ENCODE measurements around the gene LLGL2. TPM values are rescaled to one million over a fixed set of nuclear protein-coding genes. Genes with fewer than 3 reads are reported as not detected.

The LLGL2 gene
- total RNA-seq, 2 experiments from 2014 or later: 12.6 to 21.6 TPM

GRCh38 chr17:75500419-75501216 lies 24.9 kb upstream of the LLGL2 start:
- no TSS peak for BruUV-seq (replicated peaks)

GRCh38 chr17:75501378-75502071 lies 24.0 kb upstream of the LLGL2 start:
- ChIA-PET POLR2A (no interaction called here), CTCF (ENCODE audit: unreplicated experiment) (no interaction called here)
- no peak for TF ChIP-seq CTCF (conservative IDR thresholded peaks at IDR 0.05; ENCODE audit: low read length)
- TF ChIP-seq EZH2phosphoT487 (IDR thresholded peaks at IDR 0.05; ENCODE audit: borderline replicate concordance, low read depth, low read length): no peak
- Histone ChIP-seq H3K4me1 (ENCODE audit: insufficient read depth, low read length, poor library complexity, severe bottlenecking) (no peaks in the 10 kb centered on the region), H3K4me3 (ENCODE audit: low read depth, low read length, poor library complexity, severe bottlenecking) (no peak overlapping the region), H3K79me2 (ENCODE audit: insufficient read depth, low read depth, low read length) (no peaks in the 10 kb centered on the region), H3K27ac (ENCODE audit: low read depth, low read length, poor library complexity, severe bottlenecking) (no peak overlapping the region), H3K36me3 (ENCODE audit: insufficient read depth, low read length) (no peaks in the 10 kb centered on the region), H3K9me2 (ENCODE audit: insufficient read depth, low read length) (no peaks in the 10 kb centered on the region), H2AFZ (ENCODE audit: low read length) (no peak overlapping the region), H3K4me2 (ENCODE audit: low read length) (no peak overlapping the region), H4K20me1 (ENCODE audit: insufficient read depth, low read length) (no peaks in the 10 kb centered on the region), H3K9me3 (ENCODE audit: low read length) (no peaks in the 10 kb centered on the region)
- intact Hi-C loops (cut with micrococcal nuclease; ENCODE audit: unreplicated experiment): no loop called here
- DNase-seq (ENCODE audit: low spot score): no peak
- no TSS peak for BruUV-seq (replicated peaks)

More at GRCh38 chr17:75500419-75501216, 24.9 kb upstream of the LLGL2 start:
- ChIA-PET POLR2A (no interaction called here), CTCF (ENCODE audit: unreplicated experiment) (no interaction called here)
- TF ChIP-seq EZH2phosphoT487 (IDR thresholded peaks at IDR 0.05; ENCODE audit: borderline replicate concordance, low read depth, low read length): no peak
- H3K9me3 ChIP-seq (ENCODE audit: low read length): no peaks in the 10 kb centered on the region
- H3K4me1 ChIP-seq (ENCODE audit: insufficient read depth, low read length, poor library complexity, severe bottlenecking): no peaks in the 10 kb centered on the region
- no peaks in the 10 kb centered on the region for H3K36me3 ChIP-seq (ENCODE audit: insufficient read depth, low read length)
- intact Hi-C loops (cut with micrococcal nuclease; ENCODE audit: unreplicated experiment): no loop called here
- H3K4me2 ChIP-seq (ENCODE audit: low read length): no peak overlapping the region
- no peak for DNase-seq (ENCODE audit: low spot score)
- no peak overlapping the region for H3K4me3 ChIP-seq (ENCODE audit: low read depth, low read length, poor library complexity, severe bottlenecking)
- H3K9me2 ChIP-seq (ENCODE audit: insufficient read depth, low read length): no peaks in the 10 kb centered on the region
- H4K20me1 ChIP-seq (ENCODE audit: insufficient read depth, low read length): no peaks in the 10 kb centered on the region
- H3K79me2 ChIP-seq (ENCODE audit: insufficient read depth, low read depth, low read length): no peaks in the 10 kb centered on the region
- H2AFZ ChIP-seq (ENCODE audit: low read length): no peak overlapping the region
- H3K27ac ChIP-seq (ENCODE audit: low read depth, low read length, poor library complexity, severe bottlenecking): no peak overlapping the region

- H3K4me2 ChIP-seq (ENCODE audit: low read length): no peak overlapping the region
- H2AFZ ChIP-seq (ENCODE audit: low read length): no peak overlapping the region
- no peaks in the 10 kb centered on the region for H4K20me1 ChIP-seq (ENCODE audit: insufficient read depth, low read length)
- no peak for DNase-seq (ENCODE audit: low spot score)
- no peak overlapping the region for H3K4me3 ChIP-seq (ENCODE audit: low read depth, low read length, poor library complexity, severe bottlenecking)
- TF ChIP-seq CTCF (conservative IDR thresholded peaks at IDR 0.05; ENCODE audit: low read length) (no peak), EZH2phosphoT487 (IDR thresholded peaks at IDR 0.05; ENCODE audit: borderline replicate concordance, low read depth, low read length) (no peak)
- no peaks in the 10 kb centered on the region for H3K9me3 ChIP-seq (ENCODE audit: low read length)
- no peaks in the 10 kb centered on the region for H3K36me3 ChIP-seq (ENCODE audit: insufficient read depth, low read length)
- intact Hi-C loops (cut with micrococcal nuclease; ENCODE audit: unreplicated experiment): no loop called here
- BruUV-seq (replicated peaks): no TSS peak
- no peaks in the 10 kb centered on the region for H3K79me2 ChIP-seq (ENCODE audit: insufficient read depth, low read depth, low read length)
- CTCF ChIA-PET (ENCODE audit: unreplicated experiment): no interaction called here
- H3K4me1 ChIP-seq (ENCODE audit: insufficient read depth, low read length, poor library complexity, severe bottlenecking): no peaks in the 10 kb centered on the region
- no peak overlapping the region for H3K27ac ChIP-seq (ENCODE audit: low read depth, low read length, poor library complexity, severe bottlenecking)
- no peaks in the 10 kb centered on the region for H3K9me2 ChIP-seq (ENCODE audit: insufficient read depth, low read length)
- POLR2A ChIA-PET: no interaction called here
Observed at GRCh38 chr17:75502072-75502720, 23.3 kb upstream of the LLGL2 start.
